GM12873 (cell line): ENCODE results near the gene VPS72.

Experiments
- CTCF ChIP-seq: IDR thresholded peaks from 2 replicates; pipeline ENCODE4 v1.5.1; 2012; ENCODE audit warnings: low read depth, mild to moderate bottlenecking, moderate library complexity, low read length, control low read depth; ENCODE audit not compliant: insufficient read depth; ENCODE audit errors: missing control alignments

VPS72 gene

GRCh38 chr1:151193856-151194255 is 3.9 kb upstream of the VPS72 start:
- TF ChIP-seq CTCF = no peak

GRCh38 chr1:151193304-151193703 is 3.3 kb upstream of the VPS72 start:
- TF ChIP-seq CTCF = no peak

GRCh38 chr1:151192047-151192446 is 2.0 kb upstream of the VPS72 start:
- no peak for TF ChIP-seq CTCF

- no peak for TF ChIP-seq CTCF
Observed at GRCh38 chr1:151187205-151187604, 2.8 kb downstream of the VPS72 start.

GRCh38 chr1:151184211-151184610 is 5.8 kb downstream of the VPS72 start:
- TF ChIP-seq CTCF = no peak

GRCh38 chr1:151176514-151177045 is 13.4 kb downstream of the VPS72 start:
- TF ChIP-seq CTCF = no peak

GRCh38 chr1:151175863-151176262 is 14.1 kb downstream of the VPS72 start, which contains the start of gene TMOD4:
TMOD4 (minus strand) TSS chr1:151175981; CDS start chr1:151174875, 1,106 bp downstream.
- peak; percentile 68 for TF ChIP-seq CTCF
